Coronary artery (tissue), 2 donors: ENCODE data around the gene CDA.
A peak's percentile ranks its signal among the peaks of the same experiment; 100 is the strongest.

ENCODE experiments used
- DNase-seq: peaks from one replicate; pipeline ENCODE4 v3.0.0-alpha.2; 2017; ENCODE audit warnings: low spot score
- H3K27ac ChIP-seq, 2 donors: fragments of 200-600 bp; sonication (generic); one replicate each; pipeline ENCODE4 v1.5.1; 2016 to 2019
- H3K4me3 ChIP-seq: fragments of 200-600 bp; sonication (generic); 2 replicates; pipeline ENCODE4 v1.5.1; 2016; ENCODE audit warnings: mild to moderate bottlenecking, moderate library complexity
- TF ChIP-seq, protein P1 (sequence below): fragments of 200-600 bp; sonication (generic); IDR thresholded peaks from one replicate; pipeline ENCODE4 v1.5.1; 2019; ENCODE audit warnings: antibody characterized with exemption

CDA gene

DNA sequence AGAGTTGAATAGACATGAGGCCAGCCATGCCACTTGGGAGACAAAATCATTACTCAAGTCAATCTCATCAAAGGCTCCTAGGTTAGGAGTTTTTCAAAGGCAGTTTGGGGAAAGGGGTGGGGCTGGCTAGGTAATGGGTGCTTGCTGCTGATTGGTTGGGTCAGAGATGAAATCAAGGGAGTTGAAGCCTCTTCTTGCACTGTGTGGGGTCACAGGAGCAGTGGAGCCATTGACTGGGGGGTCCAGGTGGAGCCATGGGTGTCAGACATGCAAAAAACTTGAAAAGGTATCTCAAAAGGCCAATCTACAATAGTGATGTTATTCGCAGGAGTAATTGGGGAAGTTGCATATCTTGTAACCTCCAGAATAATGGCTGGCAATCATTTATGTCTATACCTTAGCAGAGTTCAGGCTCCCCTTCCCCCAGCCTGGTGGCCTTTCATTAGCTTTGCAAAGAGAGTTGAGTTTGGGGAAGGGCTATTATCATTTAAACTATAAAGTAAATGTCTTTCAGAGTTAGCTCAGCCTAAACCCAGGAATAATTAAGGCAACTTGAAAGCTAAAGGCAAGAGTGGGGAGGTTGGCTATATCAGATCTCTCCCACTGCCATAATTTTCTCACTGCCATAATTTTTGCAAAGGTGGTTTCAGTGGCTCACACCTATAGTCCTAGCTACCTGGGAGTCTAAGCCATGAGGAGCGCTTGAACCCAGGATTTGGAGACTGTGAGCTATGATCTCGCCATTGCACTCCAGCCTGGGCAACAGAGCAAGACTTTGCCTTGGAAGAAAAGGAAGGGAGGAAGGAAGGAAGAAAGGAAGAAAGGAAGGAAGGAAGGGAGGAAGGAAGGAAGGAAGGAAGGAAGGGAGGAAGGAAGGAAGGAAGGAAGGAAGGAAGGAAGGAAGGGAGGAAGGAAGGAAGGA lies 36.5 kb downstream of the CDA start:
- DNase-seq = no peak
- Histone ChIP-seq H3K27ac (no peak overlapping the region), H3K4me3 (no peak overlapping the region)
- TF ChIP-seq, protein P1, sequence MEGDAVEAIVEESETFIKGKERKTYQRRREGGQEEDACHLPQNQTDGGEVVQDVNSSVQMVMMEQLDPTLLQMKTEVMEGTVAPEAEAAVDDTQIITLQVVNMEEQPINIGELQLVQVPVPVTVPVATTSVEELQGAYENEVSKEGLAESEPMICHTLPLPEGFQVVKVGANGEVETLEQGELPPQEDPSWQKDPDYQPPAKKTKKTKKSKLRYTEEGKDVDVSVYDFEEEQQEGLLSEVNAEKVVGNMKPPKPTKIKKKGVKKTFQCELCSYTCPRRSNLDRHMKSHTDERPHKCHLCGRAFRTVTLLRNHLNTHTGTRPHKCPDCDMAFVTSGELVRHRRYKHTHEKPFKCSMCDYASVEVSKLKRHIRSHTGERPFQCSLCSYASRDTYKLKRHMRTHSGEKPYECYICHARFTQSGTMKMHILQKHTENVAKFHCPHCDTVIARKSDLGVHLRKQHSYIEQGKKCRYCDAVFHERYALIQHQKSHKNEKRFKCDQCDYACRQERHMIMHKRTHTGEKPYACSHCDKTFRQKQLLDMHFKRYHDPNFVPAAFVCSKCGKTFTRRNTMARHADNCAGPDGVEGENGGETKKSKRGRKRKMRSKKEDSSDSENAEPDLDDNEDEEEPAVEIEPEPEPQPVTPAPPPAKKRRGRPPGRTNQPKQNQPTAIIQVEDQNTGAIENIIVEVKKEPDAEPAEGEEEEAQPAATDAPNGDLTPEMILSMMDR = no peak

DNA sequence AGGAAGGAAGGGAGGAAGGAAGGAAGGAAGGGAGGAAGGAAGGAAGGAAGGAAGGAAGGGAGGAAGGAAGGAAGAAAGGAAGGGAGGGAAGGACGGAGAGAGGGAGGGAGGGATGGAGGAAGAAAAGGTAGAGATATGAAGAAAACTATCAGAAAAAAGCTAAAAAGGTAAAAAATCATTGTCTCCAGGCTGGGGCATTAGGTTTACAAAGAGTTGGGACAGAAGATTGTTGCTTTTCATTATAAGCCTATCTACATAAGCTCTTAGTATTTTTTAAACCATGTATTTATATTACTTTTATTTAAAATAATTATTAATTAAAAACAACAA lies 37.2 kb downstream of the CDA start:
- no peak overlapping the region for H3K4me3 ChIP-seq
- no peak overlapping the region for H3K27ac ChIP-seq
- TF ChIP-seq, protein P1 = no peak
- DNase-seq = no peak

DNA sequence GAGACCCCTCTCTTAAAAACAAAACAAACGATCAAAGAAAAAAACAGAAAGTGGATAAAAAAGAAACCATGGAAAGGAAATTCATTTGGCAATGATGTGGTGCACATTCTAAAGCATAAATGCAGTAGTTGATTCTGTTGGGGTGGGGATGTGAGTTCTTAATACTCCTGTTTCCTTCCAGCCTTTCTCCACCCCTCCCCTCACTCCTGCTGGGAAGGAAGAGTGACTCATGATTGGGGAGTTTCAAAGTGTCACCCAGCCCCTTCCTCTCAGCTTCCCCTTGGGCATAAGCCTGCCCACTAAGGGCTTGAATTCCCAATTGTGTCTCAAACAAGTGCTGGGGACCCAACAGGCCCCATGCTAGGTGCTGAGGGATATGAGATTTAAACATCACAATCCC lies 37.6 kb downstream of the CDA start:
- Histone ChIP-seq H3K27ac (no peak overlapping the region), H3K4me3 (no peak overlapping the region)
- TF ChIP-seq, protein P1 = no peak
- DNase-seq = no peak

DNA sequence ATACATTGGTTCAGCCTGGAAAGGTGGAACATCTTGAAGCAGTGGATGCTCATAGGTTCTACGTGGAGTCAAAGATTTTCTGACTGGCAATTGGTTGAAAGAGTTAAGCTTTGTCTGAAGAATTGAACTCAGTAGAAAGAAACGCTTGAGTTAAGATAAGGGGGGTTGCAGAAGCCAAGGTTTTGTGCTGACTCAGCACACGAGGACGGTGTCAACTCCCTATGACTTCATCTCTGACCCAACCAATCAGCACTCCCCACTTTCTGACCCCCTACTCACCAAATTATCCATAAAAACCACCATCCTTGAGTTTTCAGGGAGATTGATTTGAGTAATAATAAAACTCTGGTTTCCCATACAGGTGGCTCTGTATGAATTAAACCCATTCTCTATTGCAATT lies 41.8 kb downstream of the CDA start:
- H3K4me3 ChIP-seq = no peak overlapping the region
- TF ChIP-seq, protein P1 = no peak

GRCh38 chr1:20632386-20632785 lies 43.5 kb downstream of the CDA start:
- H3K4me3 ChIP-seq = no peak overlapping the region
- DNase-seq = no peak
- H3K27ac ChIP-seq = no peak overlapping the region
- TF ChIP-seq, protein P1 = no peak

More for the DNA sequence above, 41.8 kb downstream of the CDA start:
- DNase-seq = no peak
- no peak overlapping the region for H3K27ac ChIP-seq

DNA sequence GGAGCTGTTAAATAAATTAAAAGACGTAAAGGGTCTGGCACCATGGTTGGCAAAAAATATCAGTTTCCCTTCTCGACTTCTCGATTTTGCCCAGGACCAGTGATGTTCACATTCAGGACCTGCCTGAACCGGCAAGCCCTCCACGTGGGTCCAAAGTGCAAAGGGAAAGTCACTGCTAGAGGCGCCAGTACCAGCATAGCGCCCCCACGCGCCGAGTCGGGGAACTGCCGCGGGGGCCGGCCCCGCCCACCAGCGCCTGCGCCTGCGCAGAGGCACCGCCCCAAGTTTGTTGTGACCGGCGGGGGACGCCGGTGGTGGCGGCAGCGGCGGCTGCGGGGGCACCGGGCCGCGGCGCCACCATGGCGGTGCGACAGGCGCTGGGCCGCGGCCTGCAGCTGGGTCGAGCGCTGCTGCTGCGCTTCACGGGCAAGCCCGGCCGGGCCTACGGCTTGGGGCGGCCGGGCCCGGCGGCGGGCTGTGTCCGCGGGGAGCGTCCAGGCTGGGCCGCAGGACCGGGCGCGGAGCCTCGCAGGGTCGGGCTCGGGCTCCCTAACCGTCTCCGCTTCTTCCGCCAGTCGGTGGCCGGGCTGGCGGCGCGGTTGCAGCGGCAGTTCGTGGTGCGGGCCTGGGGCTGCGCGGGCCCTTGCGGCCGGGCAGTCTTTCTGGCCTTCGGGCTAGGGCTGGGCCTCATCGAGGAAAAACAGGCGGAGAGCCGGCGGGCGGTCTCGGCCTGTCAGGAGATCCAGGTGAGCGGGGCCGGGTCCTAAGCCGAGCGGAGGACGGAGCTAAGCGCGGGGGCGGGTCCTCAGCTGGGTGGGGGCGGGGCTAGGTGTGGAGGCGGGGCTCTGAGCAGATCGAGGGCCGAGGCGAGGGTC lies 44.5 kb downstream of the CDA start, which contains the start of gene PINK1:
Gene PINK1, plus strand, starts transcription at position 269 of the 875 bp plus-strand sequence. Its CDS starts 91 bp downstream, at position 360.
- peak within 1 kb of the TSS; percentile 99 for H3K4me3 ChIP-seq
- DNase-seq = peak; percentile 89
- TF ChIP-seq, protein P1 = peak; percentile 92
- H3K27ac ChIP-seq = peak within 1 kb of the TSS; percentile 89 to 97
